Thyroid gland (tissue), 4 donors: ENCODE results near the gene PAWR. TPM values are rescaled to one million over a fixed set of nuclear protein-coding genes. Genes with fewer than 3 reads are reported as not detected.
"Not testable (repeated sequence)": the region's sequence is repeated elsewhere in the genome, so short reads cannot be mapped to it uniquely, and the experiment has no call there.

Experiments
- DNase-seq, 2 donors: peaks; one replicate each; pipeline ENCODE4 v3.0.0-alpha.2; 2019
- H3K27ac ChIP-seq, 3 donors: fragments of 200-600 bp; sonication (generic); 1 replicate in 2 of 3; 2 replicates in 1 of 3; pipeline ENCODE4 v1.5.1; 2016 to 2019; ENCODE audit warnings: mild to moderate bottlenecking in 1 of 3, moderate library complexity in 1 of 3
- H3K27me3 ChIP-seq: fragments of 200-600 bp; sonication (generic); one replicate; pipeline ENCODE4 v1.5.1; 2019
- H3K36me3 ChIP-seq, 2 donors: fragments of 200-600 bp; sonication (generic); one replicate each; pipeline ENCODE4 v1.5.1; 2016 to 2019
- H3K4me1 ChIP-seq, 2 donors: fragments of 200-600 bp; sonication (generic); one replicate each; pipeline ENCODE4 v1.5.1; 2017 to 2019
- H3K4me3 ChIP-seq, 3 donors: fragments of 200-600 bp; sonication (generic); replicated peaks in 1 of 3; 1 replicate in 2 of 3; 2 replicates in 1 of 3; pipeline ENCODE4 v1.5.1; 2016; ENCODE audit warnings: mild to moderate bottlenecking in 1 of 3
- H3K9me3 ChIP-seq: fragments of 200-600 bp; sonication (generic); one replicate; pipeline ENCODE4 v1.5.1; 2017
- POLR2A ChIP-seq, 2 donors: fragments of 450-650 bp; IDR thresholded peaks; one replicate each; pipeline ENCODE4 v1.6.1; 2017; ENCODE audit warnings: antibody characterized with exemption in 2 of 2, mild to moderate bottlenecking in 2 of 2, moderate library complexity in 1 of 2
- WGBS, 2 donors: methylation state at CpG; one replicate each; pipeline ENCODE4 v1.1.5; 2017; 5-methylcytosine and 5-hydroxymethylcytosine counted together
- intact Hi-C: fragments of 100-400 bp; cut with DNase I; formaldehyde crosslinking; loops from one replicate; pipeline ENCODE4 v1.15.1; 2023
- total RNA-seq, 4 donors: library from RNA; depleted of rRNA; stranded (reverse); fragments of >200 nt; gene quantifications; one replicate each; pipeline ENCODE4 v1.2.3, GENCODE V29; 2016
- TF ChIP-seq, protein P1 (sequence below), 6 experiments: fragments of 200-600 bp in 3 of 6; fragments of 450-650 bp in 3 of 6; sonication (generic) in 3 of 6; IDR thresholded peaks; one replicate each; pipeline ENCODE4 v1.5.1; 2016 to 2019; ENCODE audit warnings: antibody characterized with exemption in 6 of 6, mild to moderate bottlenecking in 2 of 6, inconsistent platforms in 1 of 6, moderate library complexity in 1 of 6

The PAWR gene
- total RNA-seq, 4 donors from 2014 or later, result 83.7 to 125 (median 86.4) TPM

GRCh38 chr12:79548610-79548924 lies 142.2 kb downstream of the PAWR start:
- Histone ChIP-seq H3K4me3 (no peak overlapping the region), H3K4me1 (peaks cover 37 to 56% of the 10 kb centered on the region in 2 donors), H3K27me3 (no peaks in the 10 kb centered on the region), H3K27ac (peak overlapping the region; percentile 89 to 93 (median 91)), H3K9me3 (no peaks in the 10 kb centered on the region), H3K36me3 (no peaks in the 10 kb centered on the region)
- TF ChIP-seq, protein P1, sequence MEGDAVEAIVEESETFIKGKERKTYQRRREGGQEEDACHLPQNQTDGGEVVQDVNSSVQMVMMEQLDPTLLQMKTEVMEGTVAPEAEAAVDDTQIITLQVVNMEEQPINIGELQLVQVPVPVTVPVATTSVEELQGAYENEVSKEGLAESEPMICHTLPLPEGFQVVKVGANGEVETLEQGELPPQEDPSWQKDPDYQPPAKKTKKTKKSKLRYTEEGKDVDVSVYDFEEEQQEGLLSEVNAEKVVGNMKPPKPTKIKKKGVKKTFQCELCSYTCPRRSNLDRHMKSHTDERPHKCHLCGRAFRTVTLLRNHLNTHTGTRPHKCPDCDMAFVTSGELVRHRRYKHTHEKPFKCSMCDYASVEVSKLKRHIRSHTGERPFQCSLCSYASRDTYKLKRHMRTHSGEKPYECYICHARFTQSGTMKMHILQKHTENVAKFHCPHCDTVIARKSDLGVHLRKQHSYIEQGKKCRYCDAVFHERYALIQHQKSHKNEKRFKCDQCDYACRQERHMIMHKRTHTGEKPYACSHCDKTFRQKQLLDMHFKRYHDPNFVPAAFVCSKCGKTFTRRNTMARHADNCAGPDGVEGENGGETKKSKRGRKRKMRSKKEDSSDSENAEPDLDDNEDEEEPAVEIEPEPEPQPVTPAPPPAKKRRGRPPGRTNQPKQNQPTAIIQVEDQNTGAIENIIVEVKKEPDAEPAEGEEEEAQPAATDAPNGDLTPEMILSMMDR (IDR thresholded peaks at IDR 0.05), result no peak
- TF ChIP-seq POLR2A (IDR thresholded peaks at IDR 0.05), result no peak
- no peak for DNase-seq
- intact Hi-C loops, result no loop called here

- H3K27ac ChIP-seq, result peak overlapping the region; percentile 89 to 93 (median 91)
- no peaks in the 10 kb centered on the region for H3K9me3 ChIP-seq
- H3K27me3 ChIP-seq, result no peaks in the 10 kb centered on the region
- peaks cover 37 to 54% of the 10 kb centered on the region in 2 donors for H3K4me1 ChIP-seq
- intact Hi-C loops, result no loop called here
- H3K4me3 ChIP-seq, result no peak overlapping the region
- no peaks in the 10 kb centered on the region for H3K36me3 ChIP-seq
- TF ChIP-seq, protein P1 (IDR thresholded peaks at IDR 0.05), result peak in 4 of 6 experiments; percentile 57 to 81 (median 64)
- no peak for TF ChIP-seq POLR2A (IDR thresholded peaks at IDR 0.05)
- DNase-seq, result peak; percentile 28 to 58
- 45% methylated on average over 8 of the region's 8 CpGs for WGBS, 2 donors
Measured at GRCh38 chr12:79547735-79548609, 142.8 kb downstream of the PAWR start.

DNA sequence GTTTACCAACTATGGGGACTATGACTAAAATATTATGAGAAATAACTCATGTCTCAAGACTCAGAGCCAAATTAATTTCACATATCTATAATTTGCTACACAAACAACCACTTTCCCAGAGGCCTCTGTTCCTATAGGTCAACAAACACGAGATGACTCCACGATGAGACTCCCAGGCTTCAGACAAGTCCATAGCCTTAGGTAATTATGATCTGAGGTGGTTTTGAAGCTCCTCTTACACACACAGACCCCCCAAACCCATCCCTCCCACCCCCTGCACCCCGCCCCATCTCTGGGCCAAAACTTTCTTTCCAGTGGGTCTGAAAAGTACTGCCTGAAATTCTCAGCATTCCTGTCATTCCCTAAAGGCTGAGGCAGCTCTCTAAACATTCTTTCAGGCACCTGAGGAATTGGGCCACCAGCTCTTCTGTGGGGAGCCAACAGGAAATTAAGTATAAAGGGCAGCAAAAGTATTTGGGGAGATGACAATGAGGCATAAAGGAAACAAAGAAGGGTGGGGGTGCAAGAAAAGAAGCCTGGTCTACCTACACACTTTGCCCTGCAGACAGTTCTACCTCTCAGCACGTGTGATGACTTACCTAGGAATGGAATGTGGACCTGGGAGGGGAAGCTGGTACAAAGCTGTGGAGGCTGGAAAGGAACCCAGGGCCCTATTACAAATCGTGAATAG lies 143.6 kb downstream of the PAWR start:
- 34 to 36% methylated on average over 5 of the region's 5 CpGs for WGBS, 2 donors
- intact Hi-C loops, result no loop called here
- Histone ChIP-seq H3K27ac (peak overlapping the region; percentile 89 to 93 (median 91)), H3K27me3 (no peaks in the 10 kb centered on the region), H3K9me3 (no peaks in the 10 kb centered on the region), H3K4me3 (no peak overlapping the region), H3K4me1 (peaks cover 30 to 49% of the 10 kb centered on the region in 2 donors), H3K36me3 (no peaks in the 10 kb centered on the region)
- DNase-seq, result peak; percentile 67 to 79
- TF ChIP-seq, protein P1 (IDR thresholded peaks at IDR 0.05), result no peak
- TF ChIP-seq POLR2A (IDR thresholded peaks at IDR 0.05), result no peak

DNA sequence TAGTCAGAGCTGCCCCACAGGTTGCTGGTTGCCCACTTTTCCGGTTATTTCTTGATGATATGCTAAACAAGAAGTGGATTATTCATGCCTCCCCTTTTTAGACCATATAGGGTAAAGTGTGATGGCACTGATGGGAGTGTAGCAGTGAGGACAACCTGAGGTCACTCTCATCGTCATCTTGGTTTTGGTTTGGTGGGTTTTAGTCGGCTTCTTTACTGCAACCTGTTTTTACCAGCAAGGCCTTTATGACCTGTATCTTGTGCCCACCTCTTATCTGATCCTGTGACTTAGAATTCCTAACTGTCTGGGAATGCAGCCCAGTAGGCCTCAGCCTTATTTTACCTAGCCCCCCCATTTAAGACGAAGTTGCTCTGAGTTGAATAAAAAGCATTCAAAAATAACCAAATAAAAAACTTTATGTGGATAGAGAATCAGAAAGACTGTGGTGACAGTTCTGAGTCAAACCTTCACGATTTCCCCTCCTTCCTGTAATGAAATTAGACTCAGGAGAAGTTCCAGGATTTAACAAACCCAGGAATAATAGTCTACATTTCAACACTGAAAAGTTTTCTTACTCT lies 144.2 kb downstream of the PAWR start:
- no peak overlapping the region for H3K4me3 ChIP-seq
- 81% methylated on average over 5 of the region's 5 CpGs for WGBS, 2 donors
- no peaks in the 10 kb centered on the region for H3K27me3 ChIP-seq
- TF ChIP-seq, protein P1 (IDR thresholded peaks at IDR 0.05), result no peak
- no peak for TF ChIP-seq POLR2A (IDR thresholded peaks at IDR 0.05)
- H3K36me3 ChIP-seq, result no peaks in the 10 kb centered on the region
- H3K27ac ChIP-seq, result peak overlapping the region; percentile 89 to 93 (median 91)
- H3K4me1 ChIP-seq, result peaks cover 26 to 44% of the 10 kb centered on the region in 2 donors
- H3K9me3 ChIP-seq, result no peaks in the 10 kb centered on the region
- intact Hi-C loops, result no loop called here
- no peak for DNase-seq

GRCh38 chr12:79544439-79544838 lies 146.3 kb downstream of the PAWR start:
- H3K9me3 ChIP-seq, H3K27ac ChIP-seq, H3K36me3 ChIP-seq, H3K27me3 ChIP-seq, H3K4me3 ChIP-seq, intact Hi-C loops: not testable (repeated sequence)
- 45 to 64% methylated on average over 3 of the region's 3 CpGs for WGBS, 2 donors
- DNase-seq, result peak; percentile 35 to 59
- peaks cover 26 to 37% of the 10 kb centered on the region in 2 donors for H3K4me1 ChIP-seq
